Head of caudate nucleus (tissue), 42 donors: ENCODE data around the gene TMPRSS9.
"Not testable (repeated sequence)": the region's sequence is repeated elsewhere in the genome, so short reads cannot be mapped to it uniquely, and the experiment has no call there.

Source experiments
- DNase-seq, 42 donors: peaks; one replicate each; pipeline versions ENCODE4 v3.0.0 to v3.0.0-alpha.2; 2020 to 2021; ENCODE audit warnings: mixed read lengths in 7 of 42
- intact Hi-C: fragments of 100-400 bp; cut with DNase I; formaldehyde crosslinking; loops from one replicate; pipeline ENCODE4 v1.15.0; 2022

The TMPRSS9 gene

DNA sequence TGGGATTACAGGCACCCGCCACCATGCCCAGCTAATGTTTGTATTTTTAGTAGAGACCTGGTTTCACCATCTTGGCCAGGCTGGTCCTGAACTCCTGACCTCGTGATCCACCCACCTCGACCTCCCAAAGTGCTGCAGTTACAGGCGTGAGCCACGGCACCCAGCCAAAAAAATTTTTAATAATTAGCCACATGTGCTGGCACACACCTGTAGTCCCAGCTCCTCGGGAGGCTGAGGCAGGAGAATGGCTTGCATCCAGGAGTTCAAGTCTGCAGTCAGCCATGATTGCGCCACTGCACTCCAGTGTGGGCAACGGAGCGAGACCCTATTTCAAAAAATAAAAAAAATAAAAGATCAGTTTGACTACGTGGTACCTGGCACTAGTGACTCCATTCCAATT is 98.7 kb downstream of the TMPRSS9 start:
- intact Hi-C loops, result not testable (repeated sequence)

DNA sequence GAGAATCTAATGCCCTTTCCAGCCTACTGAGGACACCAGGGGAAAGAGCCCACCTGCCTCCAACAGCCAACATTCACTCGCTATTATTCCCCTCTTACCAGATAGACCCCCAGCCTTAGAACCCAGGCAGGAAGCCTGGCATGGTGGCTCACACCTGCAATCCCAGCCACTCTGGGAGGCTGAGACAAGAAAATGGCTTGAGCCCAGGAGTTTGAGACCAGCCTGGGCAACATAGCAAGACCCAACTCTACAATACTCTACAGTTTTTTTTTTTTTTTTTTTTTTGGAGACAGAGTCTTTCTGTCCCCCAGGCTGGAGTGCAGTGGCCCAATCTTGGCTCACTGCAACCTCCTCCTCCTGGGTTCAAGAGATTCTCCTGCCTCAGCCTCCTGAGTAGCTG is 100.2 kb downstream of the TMPRSS9 start:
- no peak for DNase-seq
- intact Hi-C loops, result no loop called here

More for the DNA sequence above, 98.7 kb downstream of the TMPRSS9 start:
- not testable (repeated sequence) for DNase-seq

DNA sequence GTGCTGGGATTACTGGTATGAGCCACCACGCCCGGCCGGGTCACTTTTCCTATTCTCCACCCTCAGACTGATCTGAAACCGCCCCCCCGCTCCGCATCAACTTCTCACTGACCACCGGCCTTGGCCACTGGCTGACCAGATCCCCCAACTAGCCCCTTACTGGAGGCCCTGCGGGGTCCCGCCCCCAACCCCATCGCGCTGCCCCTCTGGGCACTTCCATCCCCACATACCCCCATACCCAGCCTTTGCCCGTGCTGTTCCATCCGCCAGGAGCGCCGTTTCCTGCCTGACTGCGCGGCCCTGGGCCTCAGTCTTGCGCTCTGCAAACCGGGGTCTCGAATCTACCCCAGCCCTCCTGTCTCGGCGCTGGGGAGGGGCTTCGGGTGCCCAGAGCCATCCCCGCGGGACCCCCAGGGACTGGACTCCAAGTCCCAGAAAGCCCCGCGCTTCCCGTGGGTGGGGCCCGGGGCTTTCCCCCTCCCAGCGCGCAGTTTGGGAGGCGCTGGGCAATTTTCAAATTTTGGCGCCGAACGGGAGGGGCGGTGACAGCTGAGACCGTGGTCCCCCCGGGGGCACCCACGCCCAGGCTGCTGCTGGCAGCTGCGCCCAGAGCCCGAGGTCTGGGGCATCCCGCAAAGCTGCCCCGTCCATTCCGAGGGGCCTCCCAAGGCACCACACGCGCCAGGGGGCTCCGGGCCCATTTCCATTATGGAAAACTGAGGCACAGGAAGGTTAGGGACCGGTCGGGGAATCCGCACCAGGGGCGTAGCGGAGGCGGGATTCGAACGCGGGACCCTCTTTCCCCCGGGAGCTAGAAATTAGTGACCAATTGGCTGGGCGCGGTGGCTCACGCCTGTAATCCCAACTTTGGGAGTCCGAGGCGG is 101.9 kb downstream of the TMPRSS9 start:
- peak in 28 of 42 donors; percentile 18 to 70 (median 33) for DNase-seq

GRCh38 chr19:2462635-2463421 is 102.8 kb downstream of the TMPRSS9 start:
- intact Hi-C loops, result no loop called here

More for the DNA sequence above, 101.9 kb downstream of the TMPRSS9 start:
- intact Hi-C loops, result no loop called here

DNA sequence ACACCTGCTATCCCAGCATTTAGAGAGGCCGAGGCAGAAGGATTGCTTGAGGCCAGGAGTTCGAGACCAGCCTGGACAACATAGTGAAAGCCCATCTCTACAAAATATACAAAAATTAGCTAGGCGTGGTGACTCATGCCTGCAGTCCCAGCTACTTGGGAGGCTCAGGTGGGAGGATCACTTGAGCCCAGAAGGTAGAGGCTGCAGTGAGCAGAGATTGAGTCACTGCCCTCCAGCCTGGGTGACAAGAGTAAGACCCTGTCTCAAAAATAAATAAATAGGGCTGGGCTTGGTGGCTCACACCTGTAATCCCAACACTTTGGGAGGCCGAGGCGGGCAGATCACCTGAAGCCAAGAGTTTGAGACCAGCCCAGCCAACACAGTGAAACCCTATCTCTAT is 103.6 kb downstream of the TMPRSS9 start:
- DNase-seq, intact Hi-C loops: not testable (repeated sequence)

More at GRCh38 chr19:2462635-2463421, 102.8 kb downstream of the TMPRSS9 start:
- peak; percentile 75 to 94 (median 86) for DNase-seq

- intact Hi-C loops, result no loop called here
- no peak for DNase-seq
Observed at GRCh38 chr19:2464389-2464788, 104.3 kb downstream of the TMPRSS9 start.

DNA sequence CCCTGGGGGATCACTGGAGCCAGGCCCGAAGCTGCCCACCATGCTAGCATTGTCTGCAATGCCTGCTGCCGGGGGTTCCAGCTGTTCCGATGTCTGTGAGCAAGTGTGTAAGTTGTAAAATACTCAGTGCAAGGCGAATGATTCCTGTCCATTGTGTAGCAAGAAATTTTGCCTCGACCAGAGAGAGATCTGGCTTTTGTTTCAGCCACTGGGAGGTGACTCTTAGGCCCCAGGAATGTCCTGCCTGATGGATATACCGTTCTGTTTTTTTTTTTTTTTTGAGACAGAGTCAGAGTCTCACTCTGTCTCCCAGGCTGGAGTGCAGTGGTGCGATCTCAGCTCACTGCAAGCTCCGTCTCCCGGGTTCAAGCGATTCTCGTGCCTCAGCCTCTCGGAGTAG is 108.5 kb downstream of the TMPRSS9 start:
- intact Hi-C loops, result no loop called here
- no peak for DNase-seq

DNA sequence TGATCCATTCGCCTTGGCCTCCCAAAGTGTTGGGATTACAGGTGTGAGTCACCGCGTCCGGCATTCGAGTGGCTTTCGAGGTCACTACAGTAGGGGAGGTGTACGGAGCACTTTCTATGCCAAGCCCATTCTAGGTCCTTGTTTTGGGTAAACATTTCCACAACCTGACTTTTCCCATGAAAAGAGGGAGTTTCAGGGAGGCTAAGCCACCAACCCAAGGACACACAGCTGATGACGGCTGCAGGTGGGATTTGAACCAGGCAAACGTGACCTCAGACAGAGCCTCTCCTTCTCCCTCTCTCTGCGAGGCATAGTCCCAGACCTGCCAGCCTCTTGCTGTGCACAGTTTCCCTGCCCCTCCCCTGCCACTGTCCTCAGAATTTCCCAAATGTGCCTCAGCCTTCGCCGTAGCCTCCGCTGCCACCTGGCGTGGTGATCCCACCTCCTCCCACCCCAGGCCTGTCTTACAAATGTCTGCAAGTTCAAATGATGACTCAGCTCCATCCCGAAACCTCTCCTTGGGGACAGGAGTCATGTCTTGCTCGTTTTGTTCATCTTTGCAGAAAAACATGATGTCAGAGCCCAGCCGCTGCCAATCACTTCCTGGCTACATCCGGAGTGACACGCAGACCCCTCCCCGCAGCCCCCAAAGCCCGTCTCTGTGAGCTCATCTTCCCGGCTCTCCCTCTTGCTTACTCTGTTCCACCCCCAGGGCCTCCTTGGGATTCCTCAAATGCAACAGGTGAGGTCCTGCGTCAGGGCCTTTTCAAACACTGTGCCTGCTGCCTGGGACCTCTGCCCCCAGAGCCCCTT is 109.2 kb downstream of the TMPRSS9 start:
- intact Hi-C loops, result no loop called here
- DNase-seq, result peak in 5 of 42 donors; percentile 34 to 56 (median 54)

- intact Hi-C loops, DNase-seq: not testable (repeated sequence)
Observed at GRCh38 chr19:2469915-2470200, 109.8 kb downstream of the TMPRSS9 start.

- intact Hi-C loops, result loop anchor here (2.0 to 5.0 kb wide), 3 partner anchors 68 to 136 kb away; no protein-coding TSS in a partner anchor
Observed at GRCh38 chr19:2474232-2475017, 114.4 kb downstream of the TMPRSS9 start.

DNA sequence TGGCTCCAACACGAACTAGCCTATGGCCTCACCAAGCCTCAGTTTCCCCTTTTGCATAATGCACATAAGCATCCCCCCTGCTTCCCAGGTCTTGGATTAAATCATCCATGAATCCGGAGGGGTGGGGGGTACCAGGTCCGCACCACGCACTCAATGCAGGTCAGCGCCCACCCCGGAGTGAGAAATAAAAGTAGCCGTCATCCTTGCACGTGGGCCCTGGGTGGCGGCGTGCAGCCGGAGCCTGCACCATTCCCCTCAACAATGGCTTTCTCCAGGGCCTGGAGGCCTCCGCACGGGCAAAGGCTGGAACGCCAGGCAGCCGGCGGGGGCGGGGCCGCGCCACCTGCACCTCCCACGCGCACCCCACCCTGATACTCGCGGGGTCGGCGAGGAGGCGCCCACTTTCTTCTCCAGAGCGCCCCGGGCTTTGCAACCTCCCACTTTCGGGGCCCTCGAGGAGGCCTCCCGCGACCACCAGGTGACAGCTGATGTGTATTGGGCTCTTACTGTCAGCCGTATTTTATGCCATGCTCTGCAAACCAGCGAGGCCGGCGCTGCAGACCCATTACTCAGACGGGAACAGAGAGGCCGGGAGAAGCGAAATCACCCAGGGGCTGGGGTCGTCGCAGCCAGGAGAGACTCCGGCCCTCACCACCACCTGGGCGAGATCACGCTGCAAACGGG is 115.1 kb downstream of the TMPRSS9 start:
- DNase-seq, result peak in 32 of 42 donors; percentile 27 to 74 (median 44)
- intact Hi-C loops, result loop anchor here (2.0 to 5.0 kb wide), 3 partner anchors 67 to 136 kb away; no protein-coding TSS in a partner anchor

More at GRCh38 chr19:2474232-2475017, 114.4 kb downstream of the TMPRSS9 start:
- peak; percentile 61 to 95 (median 85) for DNase-seq
